PFSK-1 (cell line): ENCODE data around the gene UFSP2.

ENCODE experiments used
- POLR2AphosphoS5 ChIP-seq: IDR thresholded peaks from 2 replicates; pipeline ENCODE4 v1.6.1; 2012; ENCODE audit warnings: low read depth, mild to moderate bottlenecking, control low read depth, low read length, moderate library complexity
- SIN3A ChIP-seq: IDR thresholded peaks from 2 replicates; pipeline ENCODE4 v1.6.1; 2012; ENCODE audit warnings: mild to moderate bottlenecking, low read length, moderate library complexity, borderline replicate concordance; ENCODE audit not compliant: insufficient read depth

DNA sequence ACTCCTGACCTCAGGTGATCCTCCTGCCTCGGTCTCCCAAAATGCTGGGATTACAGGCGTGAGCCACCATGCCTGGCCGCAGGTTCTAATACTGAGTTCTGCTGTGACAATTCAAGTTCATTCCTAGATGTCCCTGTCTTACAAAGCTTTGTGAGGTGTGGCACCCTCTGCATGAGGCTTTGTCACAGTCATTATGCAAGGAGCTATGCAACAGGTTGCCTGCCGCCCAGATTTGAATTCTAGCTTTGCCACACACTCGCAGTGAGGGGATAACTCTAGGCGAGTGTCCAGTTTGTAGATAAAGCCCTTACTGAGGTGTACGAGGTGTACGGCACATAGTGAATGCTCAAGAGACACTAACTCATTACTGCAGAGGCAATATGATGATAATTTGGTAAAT, 42.2 kb upstream of the UFSP2 start:
- TF ChIP-seq POLR2AphosphoS5: no peak
- TF ChIP-seq SIN3A: no peak
